Loucy (cell line): ENCODE measurements around the gene GOLM1.

Experiments
- CTCF ChIP-seq: fragments of 200-600 bp; sonication (generic); conservative IDR thresholded peaks from 2 replicates; pipeline ENCODE4 v1.5.1; 2014; ENCODE audit warnings: mild to moderate bottlenecking, antibody characterized with exemption, low read length
- EZH2phosphoT487 ChIP-seq: fragments of 200-600 bp; IDR thresholded peaks from 2 replicates; pipeline ENCODE4 v1.6.1; 2018; ENCODE audit warnings: antibody characterized with exemption, mild to moderate bottlenecking, moderate library complexity, borderline replicate concordance

GRCh38 chr9:86073839-86074238 lies 25.5 kb downstream of the GOLM1 start:
- no peak for TF ChIP-seq CTCF
- TF ChIP-seq EZH2phosphoT487: no peak
